ENCODE data around the gene ZNF569.
A peak's percentile ranks its signal among the peaks of the same experiment; 100 is the strongest.
"Not testable (repeated sequence)": the region's sequence is repeated elsewhere in the genome, so short reads cannot be mapped to it uniquely, and the experiment has no call there.

ZNF569 gene

DNA sequence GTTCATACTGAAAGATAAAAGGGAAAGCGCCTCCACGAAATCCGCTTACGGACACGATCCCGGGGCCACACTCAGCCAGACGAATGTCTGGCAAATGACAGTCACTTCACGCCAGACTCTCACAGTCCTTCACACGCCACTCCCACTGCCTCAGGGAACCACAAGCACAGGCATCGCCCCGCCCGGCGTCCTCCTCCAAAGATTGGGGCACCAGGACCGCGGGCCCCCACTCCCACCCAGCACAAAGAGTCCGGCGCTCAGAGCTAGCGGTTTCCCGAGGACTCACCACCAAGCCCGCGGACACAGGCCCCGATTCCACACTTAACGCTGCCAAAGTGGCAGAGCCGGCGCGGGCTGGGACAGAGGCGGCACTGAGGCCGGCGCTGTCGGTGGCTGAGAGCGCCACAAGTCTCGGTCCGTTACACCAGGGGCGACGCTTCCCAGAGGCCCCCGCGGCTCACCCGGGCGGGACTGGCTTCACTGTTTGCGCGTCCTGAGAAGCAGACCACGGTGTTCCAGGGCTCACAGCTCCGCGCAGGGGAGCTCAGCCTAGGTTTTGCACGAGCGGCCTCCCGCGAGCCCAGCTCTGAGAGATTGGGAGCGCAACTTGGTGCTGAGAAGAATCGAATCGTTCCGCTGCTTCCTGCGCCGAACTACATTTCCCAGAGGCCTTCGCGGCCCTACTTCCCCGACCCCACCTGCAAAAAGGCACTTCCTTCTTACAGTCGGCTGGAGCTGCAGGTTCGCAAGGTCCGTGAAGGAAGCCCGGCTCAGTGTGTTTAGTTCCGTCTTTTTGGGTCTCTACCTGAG lies at the start of gene ZNF569:
ZNF569 (minus strand) TSS at position 647 of the 810 bp plus-strand sequence. CDS start 22,523 bp downstream, outside the sequence.
- DNase-seq = peak; percentile 79

DNA sequence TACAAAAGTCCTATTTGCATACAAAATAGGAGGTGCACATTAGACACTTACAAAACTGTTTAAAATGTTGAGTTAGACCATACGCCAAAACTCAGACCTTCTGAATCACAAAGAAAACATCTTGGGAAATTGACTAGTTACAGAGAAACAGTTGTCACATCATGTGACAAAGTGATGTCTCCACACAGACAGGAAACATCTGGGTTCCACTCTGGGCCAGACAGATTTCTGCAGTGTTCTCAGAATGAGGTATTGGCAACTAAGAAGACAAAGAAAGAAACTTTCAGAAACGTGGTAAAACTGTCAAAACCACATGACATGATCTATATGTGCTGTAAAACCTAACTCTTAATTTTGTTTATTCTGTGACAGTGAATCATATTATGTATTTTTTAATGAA lies 46.2 kb upstream of the ZNF569 start:
- DNase-seq = no peak

DNA sequence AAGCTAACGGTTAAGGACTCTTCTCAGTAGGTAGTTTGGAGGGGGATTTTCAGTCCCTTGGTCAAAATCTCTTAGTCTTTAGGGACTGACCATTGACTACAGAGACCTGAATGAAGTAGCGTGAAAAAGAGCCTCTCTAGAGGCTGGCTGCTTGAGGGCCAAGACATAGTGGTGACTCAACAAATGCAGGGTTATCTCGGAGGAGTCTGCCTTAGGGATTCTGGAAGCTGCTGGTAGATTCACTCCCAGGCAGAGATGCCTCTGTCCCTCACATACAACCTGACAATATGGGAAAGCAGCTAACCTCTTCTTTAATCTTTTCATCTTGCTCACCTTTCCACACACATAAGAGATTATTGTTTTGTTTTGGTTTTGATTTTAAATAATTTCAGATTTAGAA lies 44.6 kb upstream of the ZNF569 start:
- no peak for DNase-seq

DNA sequence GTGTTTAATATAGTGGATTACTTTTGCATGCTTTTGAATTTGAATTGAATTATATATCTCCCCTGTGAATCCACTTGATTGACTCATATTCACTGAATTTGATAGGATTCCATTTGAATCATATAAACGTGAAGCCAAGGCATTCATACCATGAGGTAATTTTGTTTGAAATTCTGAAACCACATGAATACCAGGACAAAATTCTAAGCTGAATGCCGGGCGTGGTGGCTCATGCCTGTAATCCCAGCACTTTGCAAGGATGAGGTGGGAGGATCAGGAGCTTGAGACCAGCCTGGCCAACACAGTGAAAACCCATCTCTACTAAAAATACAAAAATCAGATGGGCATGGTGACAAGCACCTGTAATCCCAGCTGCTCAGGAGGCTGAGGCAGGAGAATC lies 43.9 kb upstream of the ZNF569 start:
- no peak for DNase-seq

DNA sequence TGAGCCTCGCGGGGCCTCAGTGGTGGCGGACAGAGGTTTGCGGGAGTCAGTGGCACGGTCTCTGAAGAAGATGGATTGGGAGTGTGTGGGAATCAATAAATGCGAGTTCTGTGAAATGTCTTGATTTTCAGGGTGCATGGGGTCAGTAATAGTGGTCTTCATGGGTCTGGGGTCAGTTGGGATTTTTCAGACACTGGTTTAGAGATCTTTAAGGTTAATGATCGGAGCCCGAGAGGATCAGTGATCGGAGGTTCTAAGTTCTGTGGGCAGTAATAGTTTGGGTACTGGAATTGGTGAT lies 39.9 kb upstream of the ZNF569 start:
- DNase-seq = no peak

DNA sequence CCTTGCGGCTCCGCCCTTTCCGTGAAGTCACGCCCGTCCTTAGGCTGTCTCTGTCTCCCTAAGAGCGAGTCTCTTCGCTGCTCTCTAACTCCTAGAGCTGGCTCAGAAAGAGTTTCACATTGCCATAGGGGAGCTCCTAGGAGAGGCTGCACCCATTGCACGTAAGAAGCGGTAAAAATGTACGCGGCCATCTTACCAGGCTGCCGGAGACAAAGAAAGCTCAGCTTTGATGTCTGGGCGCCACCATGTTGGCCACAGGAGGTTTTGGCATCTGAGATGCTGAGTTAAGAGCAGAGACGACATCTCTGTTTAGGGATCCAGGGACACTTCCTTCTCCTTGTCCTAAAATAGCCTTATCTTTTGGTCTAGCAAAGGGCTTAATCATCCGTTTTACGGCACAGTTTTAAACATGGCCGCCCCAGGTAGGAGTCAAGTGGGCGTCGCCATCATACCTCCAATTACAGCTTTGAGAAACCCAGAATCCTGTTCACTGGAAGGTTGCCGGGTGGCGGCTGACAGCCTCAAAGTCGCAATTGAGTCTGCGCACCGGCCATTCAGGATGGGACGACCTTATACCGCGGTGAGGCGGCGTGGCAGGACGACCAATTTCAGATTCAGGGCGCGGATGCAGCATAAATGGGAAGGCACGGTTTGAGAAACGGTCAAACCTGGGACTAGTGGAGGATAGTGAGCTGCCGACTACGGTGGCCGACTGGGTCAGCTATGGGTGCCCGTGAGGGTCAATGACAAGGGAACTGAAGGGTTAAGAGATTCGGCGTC lies 39.3 kb upstream of the ZNF569 start, which contains the start of gene ZNF793:
ZNF793 (plus strand) TSS at position 553 of the 780 bp plus-strand sequence. CDS start 16,501 bp downstream, outside the sequence.
- DNase-seq = peak; percentile 78

DNA sequence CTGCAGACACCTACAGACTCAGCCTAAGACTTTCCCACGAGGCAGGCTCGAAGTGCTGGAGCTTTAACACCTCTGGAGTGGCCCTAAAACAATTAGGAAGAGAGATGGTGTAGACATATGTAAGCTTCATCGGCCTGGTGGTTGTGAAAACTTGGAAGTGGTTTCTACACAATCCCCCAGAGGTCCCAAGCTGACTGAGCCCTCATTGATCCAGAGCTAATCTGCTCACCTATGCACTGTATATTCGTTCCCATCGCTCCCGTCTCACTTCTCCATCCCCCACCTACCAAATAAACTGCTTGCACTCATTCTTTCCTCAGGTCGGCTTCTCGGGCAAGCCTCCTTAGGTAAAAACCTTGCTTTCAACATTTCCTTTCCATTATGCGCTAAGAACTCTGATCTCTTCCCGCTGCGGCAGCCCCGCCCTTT lies 38.7 kb upstream of the ZNF569 start:
- no peak for DNase-seq

DNA sequence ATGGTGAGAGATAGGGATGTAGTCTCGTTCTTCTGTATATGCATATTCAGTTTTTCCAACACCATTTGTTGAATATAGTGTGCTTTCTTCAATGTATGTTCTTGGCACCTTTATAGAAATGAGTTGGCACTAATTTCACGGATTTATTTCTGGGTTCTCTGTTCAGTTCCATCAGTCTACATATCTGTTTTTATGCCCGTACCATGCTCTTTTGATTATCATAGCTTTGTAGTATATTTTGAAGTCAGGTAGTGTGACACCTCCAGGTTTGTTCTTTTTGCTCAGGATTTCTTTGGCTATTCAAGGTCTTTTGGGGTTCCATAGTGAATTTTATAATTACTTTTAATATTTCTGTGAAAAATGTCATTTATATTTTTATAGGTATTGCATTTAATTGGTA lies 25.0 kb upstream of the ZNF569 start:
- DNase-seq = no peak

DNA sequence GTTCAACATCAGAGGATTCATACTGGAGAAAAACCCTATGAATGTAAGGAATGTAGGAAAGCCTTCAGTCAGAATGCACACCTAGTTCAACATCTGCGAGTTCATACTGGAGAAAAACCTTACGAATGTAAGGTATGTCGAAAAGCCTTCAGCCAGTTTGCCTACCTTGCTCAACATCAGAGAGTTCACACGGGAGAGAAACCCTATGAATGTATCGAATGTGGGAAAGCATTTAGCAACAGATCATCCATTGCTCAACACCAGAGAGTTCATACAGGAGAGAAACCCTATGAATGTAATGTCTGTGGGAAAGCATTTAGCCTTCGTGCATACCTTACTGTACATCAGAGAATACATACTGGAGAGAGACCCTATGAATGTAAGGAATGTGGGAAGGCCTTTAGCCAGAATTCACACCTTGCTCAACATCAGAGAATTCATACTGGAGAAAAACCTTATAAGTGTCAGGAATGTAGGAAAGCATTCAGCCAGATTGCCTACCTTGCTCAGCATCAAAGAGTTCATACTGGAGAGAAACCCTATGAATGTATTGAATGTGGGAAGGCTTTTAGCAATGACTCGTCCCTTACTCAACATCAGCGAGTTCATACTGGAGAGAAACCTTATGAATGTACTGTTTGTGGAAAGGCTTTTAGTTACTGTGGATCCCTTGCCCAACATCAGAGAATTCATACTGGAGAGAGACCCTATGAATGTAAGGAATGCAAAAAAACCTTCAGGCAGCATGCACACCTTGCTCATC lies 17.3 kb upstream of the ZNF569 start:
- no peak for DNase-seq

DNA sequence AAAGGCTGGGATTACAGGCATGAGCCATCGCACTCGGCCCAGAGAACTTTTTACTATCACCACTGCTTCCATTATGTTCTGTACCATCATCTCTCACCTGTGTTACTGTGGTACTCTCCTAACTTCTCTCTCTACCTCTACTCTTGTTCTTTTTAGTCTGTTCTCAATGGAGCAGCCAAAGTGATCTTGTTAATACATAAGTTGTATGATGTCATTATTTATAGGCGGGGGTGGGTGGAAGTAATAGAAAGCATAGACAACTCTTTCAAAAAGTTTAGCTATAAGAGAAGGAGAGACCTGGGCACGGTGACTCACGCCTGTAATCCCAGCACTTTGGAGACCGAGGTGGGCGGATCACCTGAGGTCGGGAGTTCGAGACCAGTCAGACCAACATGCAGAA lies 4.9 kb upstream of the ZNF569 start:
- no peak for DNase-seq

DNA sequence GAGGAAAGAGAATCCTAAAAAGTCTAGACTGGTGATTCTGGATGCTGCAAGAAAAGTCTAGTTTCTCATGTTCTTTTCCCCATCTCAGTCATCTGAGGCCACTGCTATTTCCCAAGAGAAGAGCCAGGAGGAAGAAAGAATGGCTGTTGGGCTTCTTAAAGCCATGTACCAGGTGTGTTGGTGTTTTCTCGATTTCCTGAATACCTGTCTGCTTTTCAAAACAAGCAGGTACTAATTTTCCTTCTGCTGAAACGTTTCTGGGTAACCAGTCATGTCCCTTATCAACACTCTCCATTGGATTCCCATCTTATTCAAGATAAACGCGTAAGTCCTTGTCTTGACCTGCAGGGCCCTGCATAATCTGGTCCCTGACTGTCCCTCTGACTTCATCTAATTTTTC lies 3.0 kb upstream of the ZNF569 start:
- DNase-seq = no peak

DNA sequence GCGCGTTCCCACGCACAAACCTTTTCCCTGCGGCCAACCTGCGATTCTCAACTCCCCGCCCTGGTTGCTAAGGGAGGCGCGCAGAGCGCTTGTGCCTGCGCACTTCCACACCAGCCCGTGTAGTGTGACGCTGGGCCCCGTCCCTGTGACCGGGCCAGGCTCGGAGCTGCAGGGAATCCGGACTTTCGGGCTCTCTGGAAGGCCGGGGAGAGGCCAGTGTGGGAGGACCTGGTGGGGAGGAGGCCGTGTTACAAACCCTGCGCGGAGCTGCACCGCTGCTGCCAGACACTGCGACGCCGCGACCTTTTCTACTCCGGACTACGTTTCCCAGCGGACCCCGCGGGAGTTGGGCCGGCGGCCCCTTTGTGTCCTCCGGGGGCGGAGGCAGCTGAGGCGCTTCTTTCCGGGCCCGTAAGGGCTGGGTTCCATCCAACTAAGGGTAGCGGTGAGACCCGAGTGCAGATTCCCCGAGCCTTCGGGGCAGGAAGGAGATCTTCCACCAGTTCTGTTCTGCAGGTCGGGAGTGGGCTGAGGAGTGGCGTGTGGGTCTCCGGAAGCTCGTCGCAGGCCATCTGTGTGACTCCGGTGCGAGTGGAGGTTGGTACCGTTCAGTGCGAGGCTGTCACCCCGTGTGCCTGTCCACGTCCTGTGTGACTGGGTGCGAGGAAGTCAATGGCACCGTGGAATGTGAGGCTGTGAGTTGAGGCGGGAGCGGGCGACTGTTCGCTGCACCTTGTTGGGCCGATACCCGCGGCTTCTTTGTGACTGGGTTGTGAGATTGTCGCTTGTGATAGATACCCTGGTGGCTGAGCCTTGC lies 1.9 kb upstream of the ZNF569 start, which contains the start of gene ZNF570:
ZNF570 (plus strand) TSS at position 396 of the 817 bp plus-strand sequence. CDS start 999 bp downstream, outside the sequence.
- peak; percentile 83 for DNase-seq

DNA sequence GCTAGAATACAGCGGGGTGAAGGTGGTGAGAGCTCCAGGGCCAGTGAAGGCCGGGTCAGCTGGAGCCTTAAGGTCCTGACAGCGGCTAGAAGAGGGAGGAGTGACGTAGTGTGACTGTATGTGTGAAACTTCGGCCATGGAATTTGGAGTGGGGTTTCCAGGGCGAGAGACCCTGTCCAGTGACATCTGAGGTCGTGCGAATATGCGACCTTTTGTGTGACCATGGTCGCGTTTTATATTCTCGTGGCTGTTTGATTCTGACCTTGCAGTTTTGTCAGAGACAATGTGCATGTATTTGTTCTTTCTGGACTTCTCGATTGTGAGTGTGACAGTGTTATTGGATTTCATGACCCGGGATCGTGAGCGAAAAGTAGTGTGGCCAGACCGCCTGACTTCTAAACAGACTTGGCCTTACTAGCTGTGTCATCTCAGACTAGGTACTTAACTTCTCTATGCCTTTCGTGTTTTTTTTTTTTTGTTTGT lies 405 bp upstream of the ZNF569 start:
- DNase-seq = no peak

DNA sequence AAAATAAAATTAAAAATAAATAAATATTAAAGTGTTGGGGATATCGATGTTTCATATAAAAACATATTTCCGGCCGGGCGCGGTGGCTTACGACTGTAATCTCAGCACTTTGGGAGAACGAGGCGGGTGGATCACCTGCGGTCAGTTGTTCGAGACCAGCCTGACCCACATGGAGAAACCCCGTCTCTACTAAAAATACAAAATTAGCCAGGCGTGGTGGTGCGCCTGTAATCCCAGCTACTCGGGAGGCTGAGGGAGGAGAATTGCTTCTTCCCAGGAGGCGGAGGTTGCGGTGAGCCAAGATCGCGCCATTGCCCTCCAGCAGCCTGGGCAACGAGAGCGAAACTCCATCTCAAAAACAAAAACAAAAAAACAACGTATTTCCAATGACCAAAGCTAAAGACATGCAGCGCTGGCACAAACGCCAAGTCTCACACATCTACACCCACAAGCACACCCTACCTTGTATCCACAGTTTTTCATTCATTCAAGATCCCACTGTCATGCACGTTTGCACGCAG lies 907 bp downstream of the ZNF569 start:
- DNase-seq = no peak

DNA sequence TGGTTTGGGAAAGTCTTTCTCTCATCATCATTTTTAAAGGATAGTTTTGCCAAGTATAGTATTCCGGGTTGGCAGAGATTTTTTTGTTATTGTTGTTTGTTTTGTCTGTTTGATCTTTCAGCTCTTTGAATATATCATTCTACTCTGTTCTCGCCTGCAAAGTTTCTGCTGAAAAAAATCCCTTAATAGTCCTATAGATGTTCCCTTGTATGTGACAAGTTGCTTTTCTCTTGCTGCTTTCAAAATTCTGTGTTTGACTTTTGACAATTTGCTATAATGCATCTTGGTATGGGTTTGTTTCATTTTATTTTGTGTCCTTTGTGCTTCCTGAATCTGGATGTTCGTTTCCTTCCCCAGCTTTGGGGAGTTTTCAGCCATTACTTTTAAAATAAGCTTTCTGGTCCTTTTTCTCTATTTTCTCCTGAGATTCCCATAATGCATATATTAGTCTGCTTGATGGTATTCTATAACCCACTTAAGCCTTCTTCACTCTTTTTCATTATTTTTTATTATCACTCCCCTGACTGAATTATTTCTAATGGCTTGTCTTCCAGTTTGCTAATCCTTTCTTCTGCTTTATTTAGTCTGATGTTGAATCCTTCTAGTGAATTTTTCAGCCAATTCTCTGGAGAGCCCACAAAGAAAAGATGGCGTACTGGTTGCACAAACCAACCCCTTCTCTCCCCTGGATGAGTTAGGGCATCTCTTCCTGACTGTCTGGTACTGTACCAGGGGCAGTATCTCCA lies 14.6 kb downstream of the ZNF569 start:
- DNase-seq = no peak

DNA sequence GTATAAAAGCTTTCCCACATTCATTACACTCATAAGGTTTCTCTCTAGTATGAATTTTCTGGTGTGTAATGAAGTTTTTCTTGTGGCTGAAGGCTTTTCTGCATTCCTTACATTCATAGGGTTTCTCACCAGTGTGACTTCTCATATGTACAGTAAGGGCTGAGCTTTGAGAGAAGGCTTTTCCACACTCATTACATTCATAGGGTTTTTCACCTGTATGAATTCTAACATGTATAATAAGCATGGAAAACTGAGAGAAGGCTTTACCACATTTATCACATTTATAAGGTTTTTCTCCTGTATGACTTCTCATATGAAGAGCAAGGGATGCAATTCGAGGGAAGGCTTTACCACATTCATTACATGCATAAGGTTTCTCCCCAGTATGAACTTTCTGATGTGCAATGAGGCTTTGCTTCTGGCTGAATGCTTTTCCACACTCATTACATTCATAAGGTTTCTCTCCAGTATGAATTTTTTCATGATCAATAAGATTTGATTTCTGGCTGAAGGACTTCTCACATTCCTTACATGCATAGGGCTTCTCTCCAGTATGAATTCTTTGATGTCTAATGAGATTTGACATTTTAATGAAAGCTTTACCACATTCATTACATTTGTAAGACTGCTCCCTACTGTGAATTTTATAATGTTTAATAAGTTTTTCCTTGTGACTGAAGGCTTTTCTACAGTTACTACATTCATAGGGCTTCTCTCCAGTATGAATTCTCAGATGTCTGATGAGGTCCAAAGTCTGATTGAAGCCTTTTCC lies 53.7 kb downstream of the ZNF569 start:
- no peak for DNase-seq

DNA sequence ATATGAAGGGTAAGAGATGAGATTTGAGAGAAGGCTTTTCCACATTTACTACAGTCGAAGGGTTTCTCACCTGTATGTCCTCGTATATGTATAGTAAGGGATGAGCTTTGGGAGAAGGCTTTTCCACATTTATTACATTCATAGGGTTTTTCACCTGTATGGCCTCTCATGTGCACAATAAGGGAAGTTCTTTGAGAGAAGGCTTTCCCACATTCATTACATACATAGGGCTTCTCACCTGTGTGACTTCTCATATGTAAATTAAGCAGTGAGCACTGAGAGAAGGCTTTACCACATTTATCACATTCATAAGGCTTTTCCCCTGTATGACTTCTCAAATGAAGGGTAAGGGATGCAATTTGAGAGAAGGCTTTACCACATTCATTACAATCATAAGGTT lies 54.5 kb downstream of the ZNF569 start:
- DNase-seq = no peak

DNA sequence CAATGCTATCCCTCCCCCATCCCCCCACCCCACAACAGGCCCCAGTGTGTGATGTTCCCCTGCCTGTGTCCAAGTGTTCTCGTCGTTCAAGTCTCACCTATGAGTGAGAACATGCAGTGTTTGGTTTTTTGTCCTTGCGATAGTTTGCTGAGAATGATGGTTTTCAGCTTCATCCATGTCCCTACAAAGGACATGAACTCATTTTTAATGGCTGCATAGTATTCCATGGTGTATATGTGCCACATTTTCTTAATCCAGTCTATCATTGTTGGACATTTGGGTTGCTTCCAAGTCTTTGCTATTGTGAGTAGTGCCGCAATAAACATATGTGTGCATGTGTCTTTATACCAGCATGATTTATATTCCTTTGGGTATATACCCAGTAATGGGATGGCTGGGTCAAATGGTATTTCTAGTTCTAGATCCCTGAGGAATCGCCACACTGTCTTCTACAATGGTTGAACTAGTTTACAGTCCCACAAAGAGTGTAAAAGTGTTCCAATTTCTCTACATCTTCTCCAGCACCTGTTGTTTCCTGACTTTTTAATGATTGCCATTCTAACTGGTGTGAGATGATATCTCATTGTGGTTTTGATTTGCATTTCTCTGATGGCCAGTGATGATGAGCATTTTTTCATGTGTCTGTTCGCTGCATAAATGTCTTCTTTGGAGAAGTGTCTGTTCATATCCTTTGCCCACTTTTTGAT lies 61.0 kb downstream of the ZNF569 start:
- not testable (repeated sequence) for DNase-seq

DNA sequence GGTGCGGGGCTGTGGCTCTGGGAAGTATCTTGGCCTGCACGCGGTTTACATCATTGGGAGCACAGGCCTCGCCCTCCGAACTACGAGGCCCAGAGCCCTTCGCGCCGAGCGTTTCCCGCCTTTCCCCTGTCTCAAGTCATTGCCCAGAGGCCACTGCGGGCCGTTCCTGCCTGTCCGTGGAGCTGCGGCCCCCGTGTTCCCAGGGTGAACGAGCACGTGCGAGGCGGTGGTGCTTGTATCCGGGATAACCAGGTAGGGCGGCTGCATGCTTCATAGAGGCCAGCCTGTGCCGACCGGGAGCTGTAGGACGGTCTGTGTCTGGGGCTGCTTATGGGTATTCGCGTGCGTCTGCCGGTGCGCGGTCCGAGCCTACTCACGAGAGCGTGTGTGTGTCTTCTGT lies 63.8 kb downstream of the ZNF569 start:
- DNase-seq = no peak

DNA sequence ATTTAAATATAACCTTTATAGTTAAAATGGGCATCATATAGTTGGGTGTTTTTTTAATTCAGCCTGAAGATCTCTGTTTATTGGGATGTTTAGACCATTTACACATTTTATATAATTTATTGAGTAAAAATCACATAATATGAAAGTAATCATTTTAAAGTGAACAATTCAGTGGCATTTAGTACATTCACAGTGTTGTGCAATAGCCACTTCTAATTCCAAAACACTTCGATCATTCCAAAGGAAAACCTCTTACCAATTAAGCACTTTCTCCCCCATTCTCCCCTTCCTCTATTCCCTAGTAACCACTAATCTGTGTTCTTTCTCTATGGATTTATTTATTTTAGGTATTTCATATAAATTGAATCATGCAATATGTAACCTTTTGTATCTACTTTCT lies 66.2 kb downstream of the ZNF569 start:
- DNase-seq = no peak

Data from stimulated activated CD4-positive, alpha-beta T cell treated with anti-CD3 and anti-CD28 coated beads, Interleukin-12 subunit alpha, Interleukin-12 subunit beta, amount 100 ng/mL, for 4 hours (primary cell).